ENCODE measurements around the gene OSBPL6.
A peak's percentile ranks its signal among the peaks of the same experiment; 100 is the strongest.
"Not testable (repeated sequence)": the region's sequence is repeated elsewhere in the genome, so short reads cannot be mapped to it uniquely, and the experiment has no call there.

The OSBPL6 gene

DNA sequence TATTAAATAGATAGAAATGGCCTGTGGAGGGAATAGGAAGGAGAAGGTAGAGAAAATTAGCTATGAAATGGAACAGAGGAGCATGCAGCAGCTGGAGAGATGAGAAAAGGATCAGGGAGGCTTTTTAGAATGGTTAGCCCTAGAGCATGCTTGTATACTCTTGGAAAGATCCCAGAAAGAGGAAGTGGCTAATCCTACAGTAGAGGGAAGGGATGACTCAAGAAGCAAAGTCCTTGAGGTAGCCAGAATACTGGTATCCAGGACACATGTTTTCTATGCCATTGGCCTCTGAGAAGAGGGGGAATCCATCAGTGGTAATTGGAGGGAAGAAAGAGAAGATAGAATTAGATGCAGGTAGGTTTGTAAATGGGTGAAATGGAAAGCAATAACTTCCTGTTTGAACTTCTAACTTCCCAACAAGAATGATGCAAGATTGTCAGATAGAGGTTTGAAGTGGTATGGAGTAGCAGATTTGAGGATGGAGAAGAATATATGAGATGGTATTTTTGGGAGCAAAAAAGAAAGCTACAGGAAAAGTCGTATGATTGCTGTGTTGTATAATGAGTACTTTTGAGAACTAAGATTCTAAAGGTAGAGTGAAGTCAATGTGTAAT is 17.1 kb upstream of the OSBPL6 start (continued):
- TF ChIP-seq, protein P1, sequence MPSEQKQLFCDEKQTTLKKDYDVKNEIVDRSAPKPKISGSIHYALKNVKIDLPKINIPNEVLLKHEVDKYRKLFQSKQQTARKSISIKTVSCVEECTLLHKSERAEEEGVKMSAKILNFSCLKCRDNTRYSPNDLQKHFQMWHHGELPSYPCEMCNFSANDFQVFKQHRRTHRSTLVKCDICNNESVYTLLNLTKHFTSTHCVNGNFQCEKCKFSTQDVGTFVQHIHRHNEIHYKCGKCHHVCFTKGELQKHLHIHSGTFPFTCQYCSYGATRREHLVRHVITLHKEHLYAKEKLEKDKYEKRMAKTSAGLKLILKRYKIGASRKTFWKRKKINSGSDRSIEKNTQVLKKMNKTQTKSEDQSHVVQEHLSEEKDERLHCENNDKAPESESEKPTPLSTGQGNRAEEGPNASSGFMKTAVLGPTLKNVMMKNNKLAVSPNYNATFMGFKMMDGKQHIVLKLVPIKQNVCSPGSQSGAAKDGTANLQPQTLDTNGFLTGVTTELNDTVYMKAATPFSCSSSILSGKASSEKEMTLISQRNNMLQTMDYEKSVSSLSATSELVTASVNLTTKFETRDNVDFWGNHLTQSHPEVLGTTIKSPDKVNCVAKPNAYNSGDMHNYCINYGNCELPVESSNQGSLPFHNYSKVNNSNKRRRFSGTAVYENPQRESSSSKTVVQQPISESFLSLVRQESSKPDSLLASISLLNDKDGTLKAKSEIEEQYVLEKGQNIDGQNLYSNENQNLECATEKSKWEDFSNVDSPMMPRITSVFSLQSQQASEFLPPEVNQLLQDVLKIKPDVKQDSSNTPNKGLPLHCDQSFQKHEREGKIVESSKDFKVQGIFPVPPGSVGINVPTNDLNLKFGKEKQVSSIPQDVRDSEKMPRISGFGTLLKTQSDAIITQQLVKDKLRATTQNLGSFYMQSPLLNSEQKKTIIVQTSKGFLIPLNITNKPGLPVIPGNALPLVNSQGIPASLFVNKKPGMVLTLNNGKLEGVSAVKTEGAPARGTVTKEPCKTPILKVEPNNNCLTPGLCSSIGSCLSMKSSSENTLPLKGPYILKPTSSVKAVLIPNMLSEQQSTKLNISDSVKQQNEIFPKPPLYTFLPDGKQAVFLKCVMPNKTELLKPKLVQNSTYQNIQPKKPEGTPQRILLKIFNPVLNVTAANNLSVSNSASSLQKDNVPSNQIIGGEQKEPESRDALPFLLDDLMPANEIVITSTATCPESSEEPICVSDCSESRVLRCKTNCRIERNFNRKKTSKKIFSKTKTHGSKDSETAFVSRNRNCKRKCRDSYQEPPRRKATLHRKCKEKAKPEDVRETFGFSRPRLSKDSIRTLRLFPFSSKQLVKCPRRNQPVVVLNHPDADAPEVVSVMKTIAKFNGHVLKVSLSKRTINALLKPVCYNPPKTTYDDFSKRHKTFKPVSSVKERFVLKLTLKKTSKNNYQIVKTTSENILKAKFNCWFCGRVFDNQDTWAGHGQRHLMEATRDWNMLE (tag by site-specific recombination; conservative IDR thresholded peaks at IDR 0.05; ENCODE audit: low read depth): peak; percentile 31; the same call in 1 of the 2 replicates
- TF ChIP-seq, protein P2, sequence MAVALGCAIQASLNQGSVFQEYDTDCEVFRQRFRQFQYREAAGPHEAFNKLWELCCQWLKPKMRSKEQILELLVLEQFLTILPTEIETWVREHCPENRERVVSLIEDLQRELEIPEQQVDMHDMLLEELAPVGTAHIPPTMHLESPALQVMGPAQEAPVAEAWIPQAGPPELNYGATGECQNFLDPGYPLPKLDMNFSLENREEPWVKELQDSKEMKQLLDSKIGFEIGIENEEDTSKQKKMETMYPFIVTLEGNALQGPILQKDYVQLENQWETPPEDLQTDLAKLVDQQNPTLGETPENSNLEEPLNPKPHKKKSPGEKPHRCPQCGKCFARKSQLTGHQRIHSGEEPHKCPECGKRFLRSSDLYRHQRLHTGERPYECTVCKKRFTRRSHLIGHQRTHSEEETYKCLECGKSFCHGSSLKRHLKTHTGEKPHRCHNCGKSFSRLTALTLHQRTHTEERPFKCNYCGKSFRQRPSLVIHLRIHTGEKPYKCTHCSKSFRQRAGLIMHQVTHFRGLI (tag by site-specific recombination; IDR thresholded peaks at IDR 0.05): no peak
- TF ChIP-seq ZNF404 (tag by site-specific recombination; IDR thresholded peaks at IDR 0.05): no peak

DNA sequence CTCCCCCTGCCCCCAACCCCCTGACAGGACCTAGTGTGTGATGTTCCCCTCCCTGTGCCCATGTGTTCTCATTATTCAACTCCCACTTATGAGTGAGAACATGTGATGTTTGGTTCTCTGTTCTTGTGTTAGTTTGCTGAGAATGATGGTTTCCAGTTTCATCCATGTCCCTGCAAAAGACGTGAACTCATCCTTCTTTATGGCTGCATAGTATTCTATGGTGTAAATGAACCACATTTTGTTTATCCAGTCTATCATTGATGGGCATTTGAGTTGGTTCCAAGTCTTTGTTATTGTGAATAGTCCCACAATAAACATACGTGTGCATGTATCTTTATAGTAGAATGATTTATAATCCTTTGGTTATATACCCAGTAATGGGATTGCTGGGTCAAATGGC is 13.7 kb upstream of the OSBPL6 start:
- H3K4me1 ChIP-seq (ENCODE audit: control insufficient read depth, insufficient read depth, low read length); H3K9me3 ChIP-seq (ENCODE audit: control insufficient read depth, insufficient read depth, low read depth, low read length); H3K27ac ChIP-seq (ENCODE audit: extremely low read depth, low read depth, low read length); H3K36me3 ChIP-seq (ENCODE audit: control insufficient read depth in 2 of 2, insufficient read depth in 1 of 2, low read length in 2 of 2); H3K4me3 ChIP-seq (ENCODE audit: low read depth, low read length); POLR2A ChIA-PET: not testable (repeated sequence)
- CTCF ChIA-PET: interaction anchor here (1.0 kb wide), 1 partner anchor 215 kb away, joined by 4 read pairs; no protein-coding TSS in a partner anchor
- TF ChIP-seq ZNF146 (tag by site-specific recombination; IDR thresholded peaks at IDR 0.05): peak; percentile 54; the same call in 1 of the 2 replicates

DNA sequence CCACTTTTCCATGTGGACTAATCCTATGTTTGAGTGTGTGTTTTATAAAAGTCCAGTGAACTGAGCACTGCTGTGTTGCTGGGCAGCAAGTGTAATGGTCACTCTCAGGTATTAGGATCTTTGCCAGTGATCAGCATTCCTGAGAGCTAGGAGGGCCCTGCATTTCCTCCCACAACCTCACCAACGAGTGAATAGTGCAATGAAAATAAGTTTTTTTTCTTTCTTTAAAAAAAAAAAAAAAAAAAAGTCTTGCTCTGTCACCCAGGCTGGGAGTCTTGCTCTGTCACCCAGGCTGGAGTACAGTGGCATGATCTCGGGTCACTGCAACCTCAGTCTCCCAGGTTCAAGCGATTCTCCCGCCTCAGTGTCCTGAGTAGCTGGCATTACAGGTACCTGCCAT is 6.5 kb upstream of the OSBPL6 start:
- ChIA-PET POLR2A (no interaction called here), CTCF (interaction anchor here (0.6 kb wide), 1 partner anchor 79 kb away, joined by 3 read pairs; no protein-coding TSS in a partner anchor)
- H3K4me1 ChIP-seq (ENCODE audit: control insufficient read depth, insufficient read depth, low read length): no peaks in the 10 kb centered on the region
- no peak overlapping the region for H3K27ac ChIP-seq (ENCODE audit: extremely low read depth, low read depth, low read length)
- no peaks in the 10 kb centered on the region for H3K9me3 ChIP-seq (ENCODE audit: control insufficient read depth, insufficient read depth, low read depth, low read length)
- no peak overlapping the region for H3K4me3 ChIP-seq (ENCODE audit: low read depth, low read length)
- TF ChIP-seq ZNF132 (tag by site-specific recombination; IDR thresholded peaks at IDR 0.05; ENCODE audit: borderline replicate concordance) (no peak), EGR2 (tag by site-specific recombination; IDR thresholded peaks at IDR 0.05; ENCODE audit: low read depth) (no peak), ZNF558 (tag by site-specific recombination; IDR thresholded peaks at IDR 0.05) (no peak), ZNF792 (tag by site-specific recombination; IDR thresholded peaks at IDR 0.05) (no peak), ZNF112 (tag by site-specific recombination; IDR thresholded peaks at IDR 0.05) (no peak), HOXA7 (CRISPR knock-in tag; IDR thresholded peaks at IDR 0.05; ENCODE audit: borderline replicate concordance) (no peak), GFI1B (tag by site-specific recombination; IDR thresholded peaks at IDR 0.05) (no peak)
- TF ChIP-seq, protein P3, sequence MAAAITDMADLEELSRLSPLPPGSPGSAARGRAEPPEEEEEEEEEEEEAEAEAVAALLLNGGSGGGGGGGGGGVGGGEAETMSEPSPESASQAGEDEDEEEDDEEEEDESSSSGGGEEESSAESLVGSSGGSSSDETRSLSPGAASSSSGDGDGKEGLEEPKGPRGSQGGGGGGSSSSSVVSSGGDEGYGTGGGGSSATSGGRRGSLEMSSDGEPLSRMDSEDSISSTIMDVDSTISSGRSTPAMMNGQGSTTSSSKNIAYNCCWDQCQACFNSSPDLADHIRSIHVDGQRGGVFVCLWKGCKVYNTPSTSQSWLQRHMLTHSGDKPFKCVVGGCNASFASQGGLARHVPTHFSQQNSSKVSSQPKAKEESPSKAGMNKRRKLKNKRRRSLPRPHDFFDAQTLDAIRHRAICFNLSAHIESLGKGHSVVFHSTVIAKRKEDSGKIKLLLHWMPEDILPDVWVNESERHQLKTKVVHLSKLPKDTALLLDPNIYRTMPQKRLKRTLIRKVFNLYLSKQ (tag by site-specific recombination; IDR thresholded peaks at IDR 0.05; ENCODE audit: borderline replicate concordance): no peak
- H3K36me3 ChIP-seq (ENCODE audit: control insufficient read depth in 2 of 2, insufficient read depth in 1 of 2, low read length in 2 of 2): no peaks in the 10 kb centered on the region

Data from HEK293 (cell line).